Stimulated activated CD8-positive, alpha-beta memory T cell treated with anti-CD3 and anti-CD28 coated beads, Interleukin-7, amount 100 ng/mL, for 48 hours (primary cell): ENCODE data around the gene RSU1.

Experiments used
- DNase-seq, 2 donors: peaks; one replicate each; pipeline ENCODE4 v3.0.0-alpha.2; 2020; ENCODE audit warnings: low read depth in 1 of 2; ENCODE audit errors: extremely low read depth in 1 of 2

Gene RSU1

GRCh38 chr10:16611037-16611436, 206.2 kb downstream of the RSU1 start:
- DNase-seq = no peak

GRCh38 chr10:16609211-16609610, 208.0 kb downstream of the RSU1 start:
- no peak for DNase-seq

- DNase-seq = no peak
These were observed 210.3 kb downstream of the RSU1 start for GRCh38 chr10:16606923-16607322.

GRCh38 chr10:16606421-16606820, 210.8 kb downstream of the RSU1 start:
- no peak for DNase-seq

GRCh38 chr10:16603308-16603707, 213.9 kb downstream of the RSU1 start:
- no peak for DNase-seq

- no peak for DNase-seq
These were observed 215.0 kb downstream of the RSU1 start for GRCh38 chr10:16602104-16602775.

GRCh38 chr10:16599662-16600061, 217.6 kb downstream of the RSU1 start:
- DNase-seq = no peak

GRCh38 chr10:16597656-16598055, 219.6 kb downstream of the RSU1 start:
- no peak for DNase-seq

- DNase-seq = no peak
These were observed 224.8 kb downstream of the RSU1 start for GRCh38 chr10:16592378-16592777.

- no peak for DNase-seq
These were observed 230.7 kb downstream of the RSU1 start for GRCh38 chr10:16586358-16587138.

GRCh38 chr10:16585103-16585502, 232.1 kb downstream of the RSU1 start:
- no peak for DNase-seq

- no peak for DNase-seq
These were observed 233.8 kb downstream of the RSU1 start for GRCh38 chr10:16583382-16583781.

GRCh38 chr10:16581202-16581601, 236.0 kb downstream of the RSU1 start:
- no peak for DNase-seq

GRCh38 chr10:16570731-16571130, 246.5 kb downstream of the RSU1 start:
- no peak for DNase-seq

- DNase-seq = no peak
These were observed 250.9 kb downstream of the RSU1 start for GRCh38 chr10:16566202-16566805.

GRCh38 chr10:16565604-16566003, 251.6 kb downstream of the RSU1 start:
- DNase-seq = no peak

GRCh38 chr10:16562891-16563290, 254.3 kb downstream of the RSU1 start:
- no peak for DNase-seq

- DNase-seq = no peak
These were observed 257.9 kb downstream of the RSU1 start for GRCh38 chr10:16559236-16559773.

GRCh38 chr10:16547973-16548372, 269.3 kb downstream of the RSU1 start:
- DNase-seq = no peak

GRCh38 chr10:16545116-16545736, 272.0 kb downstream of the RSU1 start:
- no peak for DNase-seq

- DNase-seq = no peak
These were observed 272.6 kb downstream of the RSU1 start for GRCh38 chr10:16544591-16544990.
